Left hindlimb (tissue), 1 donor: ENCODE measurements around the gene SAMD15.
"Not testable (repeated sequence)": the region's sequence is repeated elsewhere in the genome, so short reads cannot be mapped to it uniquely, and the experiment has no call there.

ENCODE experiments used
- DNase-seq: peaks from one replicate; pipeline ENCODE4 v3.0.0-alpha.2; 2018

SAMD15 gene

GRCh38 chr14:77375973-77376770 lies 1.0 kb upstream of the SAMD15 start:
- no peak for DNase-seq

- no peak for DNase-seq
Observed at GRCh38 chr14:77377502-77377844, 294 bp downstream of the SAMD15 start.

- DNase-seq = no peak
Observed at GRCh38 chr14:77378701-77379100, 1.5 kb downstream of the SAMD15 start.

GRCh38 chr14:77390188-77390587 lies 13.0 kb downstream of the SAMD15 start:
- DNase-seq = no peak

GRCh38 chr14:77400216-77400615 lies 23.0 kb downstream of the SAMD15 start:
- no peak for DNase-seq

- no peak for DNase-seq
Observed at GRCh38 chr14:77403768-77404167, 26.6 kb downstream of the SAMD15 start.

GRCh38 chr14:77406086-77406485 lies 28.9 kb downstream of the SAMD15 start:
- DNase-seq = no peak

- no peak for DNase-seq
Observed at GRCh38 chr14:77406718-77407117, 29.5 kb downstream of the SAMD15 start.

GRCh38 chr14:77407158-77407557 lies 30.0 kb downstream of the SAMD15 start:
- no peak for DNase-seq

- DNase-seq = no peak
Observed at GRCh38 chr14:77409131-77409533, 32.0 kb downstream of the SAMD15 start.

- not testable (repeated sequence) for DNase-seq
Observed at GRCh38 chr14:77415403-77416030, 38.3 kb downstream of the SAMD15 start.

- DNase-seq = not testable (repeated sequence)
Observed at GRCh38 chr14:77416098-77416497, 38.9 kb downstream of the SAMD15 start.

- no peak for DNase-seq
Observed at GRCh38 chr14:77416836-77417235, 39.7 kb downstream of the SAMD15 start.

GRCh38 chr14:77421201-77421600 lies 44.0 kb downstream of the SAMD15 start:
- no peak for DNase-seq

GRCh38 chr14:77423423-77423822 lies 46.2 kb downstream of the SAMD15 start, which contains the start of gene NOXRED1:
Gene NOXRED1, minus strand, starts transcription at chr14:77423523. Its CDS starts 634 bp downstream, at chr14:77422889.
- DNase-seq = no peak

GRCh38 chr14:77424862-77425261 lies 47.7 kb downstream of the SAMD15 start:
- no peak for DNase-seq

- no peak for DNase-seq
Observed at GRCh38 chr14:77426396-77426795, 49.2 kb downstream of the SAMD15 start.

- DNase-seq = no peak
Observed at GRCh38 chr14:77436042-77436441, 58.9 kb downstream of the SAMD15 start.

GRCh38 chr14:77438596-77438995 lies 61.4 kb downstream of the SAMD15 start:
- no peak for DNase-seq

- no peak for DNase-seq
Observed at GRCh38 chr14:77439861-77440260, 62.7 kb downstream of the SAMD15 start.
